DMS153 (cell line): Measurements from ENCODE around the gene GPR149.
"Not testable (repeated sequence)": the region's sequence is repeated elsewhere in the genome, so short reads cannot be mapped to it uniquely, and the experiment has no call there.

ENCODE experiments used
- DNase-seq: peaks from one replicate; lab custom pipeline; 2025; lab: John Stamatoyannopoulos, UW

The GPR149 gene

DNA sequence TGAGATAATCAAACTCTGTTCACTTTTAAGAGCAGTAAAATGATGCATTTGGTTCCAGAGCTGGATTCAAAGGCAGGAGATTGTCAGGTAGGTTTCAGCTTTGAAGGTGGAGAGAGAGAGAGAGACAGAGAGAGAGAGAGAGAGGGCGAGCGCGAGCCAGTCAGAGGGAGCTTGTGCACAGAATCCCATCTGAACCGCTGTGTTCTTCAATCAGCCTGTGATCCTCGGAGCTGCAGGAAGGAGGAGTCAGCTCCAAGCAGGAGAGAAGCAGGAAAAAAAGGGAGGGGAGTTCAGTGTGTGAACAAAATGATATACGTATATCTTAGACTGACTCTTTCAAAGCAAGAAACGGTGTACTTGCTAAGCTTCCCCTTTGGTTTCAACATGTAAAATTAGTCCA, at the start of gene GPR149:
Gene GPR149 (minus strand): TSS at position 177 of the 400 bp plus-strand sequence. CDS start 575 bp downstream, outside the sequence.
- no peak for DNase-seq

GRCh38 chr3:154473769-154474168, 43.8 kb upstream of the GPR149 start:
- no peak for DNase-seq

- no peak for DNase-seq
Observed at GRCh38 chr3:154469585-154469984, 39.6 kb upstream of the GPR149 start.

- DNase-seq: no peak
Observed at GRCh38 chr3:154464440-154465190, 34.6 kb upstream of the GPR149 start.

DNA sequence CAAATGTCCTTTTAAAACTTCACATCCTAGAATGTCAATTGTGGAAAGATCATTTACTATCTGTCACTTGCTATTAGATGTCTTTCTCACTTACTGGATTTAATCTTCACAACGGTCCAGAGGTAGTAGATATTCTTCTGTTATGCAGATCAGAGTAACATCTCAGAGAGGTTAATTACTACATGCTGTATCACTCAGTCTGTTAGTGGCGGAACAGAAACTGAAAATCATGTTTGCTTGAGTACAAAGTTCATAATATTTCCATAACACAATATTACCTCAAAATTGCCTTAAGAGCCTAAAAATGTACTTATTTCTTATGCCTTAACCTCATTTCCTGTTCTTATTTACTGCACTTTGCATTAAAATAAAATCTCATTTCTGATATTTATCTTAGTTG, 28.6 kb upstream of the GPR149 start:
- no peak for DNase-seq

DNA sequence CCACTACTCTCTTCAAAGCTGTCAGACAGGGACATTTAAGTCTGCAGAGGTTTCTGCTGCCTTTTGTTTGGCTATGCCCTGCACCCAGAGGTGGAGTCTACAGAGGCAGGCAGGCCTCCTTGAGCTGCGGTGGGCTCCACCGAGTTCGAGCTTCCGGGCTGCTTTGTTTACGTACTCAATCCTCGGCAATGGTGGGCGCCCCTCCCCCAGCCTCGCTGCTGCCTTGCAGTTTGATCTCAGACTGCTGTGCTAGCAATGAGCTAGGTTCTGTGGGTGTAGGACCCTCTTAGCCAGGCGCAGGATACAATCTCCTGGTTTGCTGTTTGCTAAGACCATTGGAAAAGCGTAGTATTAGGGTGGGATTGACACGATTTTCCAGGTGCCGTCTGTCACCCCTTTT, 9.1 kb upstream of the GPR149 start:
- DNase-seq: not testable (repeated sequence)

GRCh38 chr3:154431043-154431442, 1.1 kb upstream of the GPR149 start:
- no peak for DNase-seq

DNA sequence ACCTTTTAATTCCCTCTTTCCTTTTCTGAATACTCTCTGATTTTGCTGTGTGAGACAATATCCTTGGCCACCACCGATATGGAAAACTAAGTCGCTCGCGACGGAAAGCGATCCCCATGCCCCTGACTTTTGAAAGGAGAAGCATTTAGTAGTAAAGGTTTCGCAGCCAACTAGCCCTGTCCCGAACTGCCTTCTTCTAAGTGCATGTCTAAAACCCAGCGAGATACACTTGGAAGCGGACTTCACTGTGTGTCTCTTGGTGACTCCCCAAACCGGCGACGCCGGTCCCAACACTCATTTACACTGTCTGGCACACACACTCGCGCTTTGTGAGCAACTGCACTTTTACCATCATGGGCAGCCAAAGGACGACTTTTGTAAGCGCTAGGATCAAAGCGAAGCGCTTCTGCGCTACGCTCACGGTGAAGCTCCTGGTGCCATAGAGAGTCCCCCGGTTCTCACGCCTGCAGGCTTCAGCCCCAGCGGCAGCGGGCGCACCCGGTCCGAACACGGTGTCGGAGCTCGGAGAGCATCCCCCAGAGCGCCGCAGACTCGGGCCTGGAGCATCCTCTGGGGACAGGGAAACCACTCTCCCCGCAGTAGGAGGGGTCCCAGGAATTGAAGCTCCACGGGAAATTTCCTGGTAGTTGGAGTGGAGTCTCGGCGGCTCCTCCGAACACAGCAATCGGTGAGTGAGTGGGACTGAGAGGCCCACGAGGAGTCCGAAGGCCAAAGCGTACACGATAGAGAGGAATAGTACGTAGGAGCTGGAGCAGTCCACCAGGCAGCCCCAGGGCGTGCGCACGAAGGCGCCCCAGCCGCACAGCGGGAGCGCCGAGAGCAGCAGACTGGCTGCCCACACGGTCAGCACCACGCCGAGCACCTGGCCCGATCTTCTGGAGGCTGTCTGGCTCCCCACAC, 1.4 kb downstream of the GPR149 start:
- DNase-seq: no peak

- peak; percentile 17 for DNase-seq
Observed at GRCh38 chr3:154427685-154428285, 2.2 kb downstream of the GPR149 start.

DNA sequence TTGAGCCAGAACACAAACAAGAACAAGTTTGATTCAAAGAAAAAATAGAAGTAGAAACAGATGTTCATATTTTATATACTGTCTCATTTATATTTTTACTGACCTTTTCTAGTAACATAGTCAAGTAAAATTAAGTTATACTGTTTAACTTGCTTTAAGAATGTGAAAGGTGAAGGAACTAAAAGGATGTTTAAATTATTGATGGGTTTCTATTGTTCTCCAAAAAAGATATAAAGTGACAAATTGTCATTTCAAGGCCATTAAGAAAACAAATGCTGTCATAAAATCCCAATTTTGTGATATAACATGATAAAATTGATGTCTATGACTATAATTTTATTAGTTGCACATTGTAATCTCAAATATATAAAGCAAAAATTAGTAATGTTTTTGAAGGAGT, 7.3 kb downstream of the GPR149 start:
- no peak for DNase-seq

DNA sequence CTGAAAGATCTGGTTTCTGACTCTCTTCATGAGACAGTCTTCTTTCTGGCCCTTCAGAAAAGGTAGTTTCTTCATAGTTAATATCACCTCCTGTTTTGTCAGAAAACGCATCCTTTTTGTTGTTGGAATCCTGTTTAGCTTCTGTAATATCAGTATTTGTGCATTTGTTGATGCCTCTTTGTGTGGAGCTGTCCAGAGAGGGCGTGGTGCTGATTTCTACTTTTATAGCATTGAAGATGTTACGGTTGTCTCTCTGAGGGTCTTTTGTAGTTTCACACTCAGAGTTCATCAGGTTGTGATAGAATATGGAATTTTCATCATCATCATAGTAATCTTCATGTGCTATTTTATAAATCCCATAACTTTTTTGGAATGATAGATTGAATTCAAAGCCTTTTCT, 8.9 kb downstream of the GPR149 start:
- no peak for DNase-seq

- no peak for DNase-seq
Observed at GRCh38 chr3:154398084-154398967, 31.7 kb downstream of the GPR149 start.

DNA sequence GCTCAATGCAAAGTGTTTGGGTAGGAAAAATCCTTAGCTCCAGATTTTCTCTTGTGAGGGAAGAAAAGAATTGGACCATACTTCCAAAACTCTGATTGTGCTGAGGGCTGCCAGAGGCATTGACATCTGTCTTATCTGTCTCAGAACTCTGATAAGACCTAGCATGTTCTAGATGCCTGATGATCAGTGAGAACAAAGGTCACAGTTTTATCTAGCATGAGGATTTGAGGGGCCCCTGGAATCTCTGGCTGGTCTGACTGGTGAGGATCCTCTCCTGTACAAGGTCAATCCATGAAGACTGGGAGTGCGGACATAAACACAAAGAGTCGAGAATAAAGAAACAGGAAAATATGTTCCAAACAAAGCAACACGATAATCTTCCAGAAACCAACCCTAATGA, 40.1 kb downstream of the GPR149 start:
- DNase-seq: no peak

DNA sequence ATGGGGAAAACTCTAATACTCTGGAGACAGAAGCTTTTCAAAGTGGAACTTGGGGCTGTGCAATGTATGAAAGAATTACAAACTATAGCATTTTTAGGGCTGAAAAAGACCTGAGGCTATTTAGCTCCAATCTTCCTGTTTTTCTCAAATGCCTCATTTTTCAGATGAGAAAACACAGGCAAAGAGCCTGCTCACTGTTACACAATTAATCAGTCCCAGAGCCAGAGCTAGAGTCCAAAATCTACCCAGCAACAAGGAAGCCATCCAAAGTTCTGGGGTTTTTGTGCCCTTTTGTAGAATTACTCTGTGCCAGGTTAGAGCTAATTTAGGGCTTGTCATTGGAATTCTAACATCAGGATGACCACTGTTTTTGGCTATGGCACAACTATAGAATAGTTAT, 45.5 kb downstream of the GPR149 start:
- no peak for DNase-seq

GRCh38 chr3:154378311-154378710, 51.7 kb downstream of the GPR149 start:
- DNase-seq: no peak

DNA sequence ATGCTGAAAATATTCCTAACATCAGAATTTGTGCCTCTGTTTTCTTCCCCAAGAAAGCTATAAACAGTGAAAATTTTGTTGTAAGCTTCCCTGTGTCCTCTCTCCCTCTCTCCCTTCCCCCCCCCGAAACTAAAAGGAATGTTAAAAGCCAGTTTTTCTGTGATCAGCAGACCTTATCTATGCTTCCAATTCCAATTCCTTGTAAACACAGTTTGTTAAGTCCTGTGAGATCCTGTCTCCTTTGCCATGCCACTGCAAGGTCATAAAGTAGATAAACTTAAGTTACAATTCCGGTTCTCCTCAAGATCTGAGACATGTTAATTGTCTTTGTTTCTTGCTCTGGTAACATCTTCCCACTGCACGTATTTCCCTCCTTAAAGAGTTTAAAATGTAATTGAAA, 62.8 kb downstream of the GPR149 start:
- DNase-seq: no peak

GRCh38 chr3:154364849-154365248, 65.1 kb downstream of the GPR149 start:
- no peak for DNase-seq

GRCh38 chr3:154361099-154361498, 68.9 kb downstream of the GPR149 start:
- DNase-seq: no peak

DNA sequence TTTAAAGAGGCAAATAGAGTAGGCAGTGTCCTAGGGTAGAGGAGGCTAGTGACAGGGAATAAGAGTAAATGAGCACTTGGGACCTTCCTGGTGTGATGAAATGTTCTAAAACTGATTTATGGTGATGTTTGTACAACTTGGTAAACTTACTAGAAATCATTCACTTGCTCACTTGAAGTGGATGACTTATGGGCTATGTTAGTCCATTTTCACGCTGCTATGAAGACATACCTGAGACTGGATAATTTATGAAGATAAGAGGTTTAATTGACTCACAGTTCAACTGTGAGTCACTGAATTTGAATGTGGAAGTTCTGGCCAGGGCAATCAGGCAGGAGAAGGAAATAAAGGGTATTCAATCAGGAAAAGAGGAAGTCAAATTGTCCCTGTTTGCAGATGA, 74.0 kb downstream of the GPR149 start:
- DNase-seq: no peak

DNA sequence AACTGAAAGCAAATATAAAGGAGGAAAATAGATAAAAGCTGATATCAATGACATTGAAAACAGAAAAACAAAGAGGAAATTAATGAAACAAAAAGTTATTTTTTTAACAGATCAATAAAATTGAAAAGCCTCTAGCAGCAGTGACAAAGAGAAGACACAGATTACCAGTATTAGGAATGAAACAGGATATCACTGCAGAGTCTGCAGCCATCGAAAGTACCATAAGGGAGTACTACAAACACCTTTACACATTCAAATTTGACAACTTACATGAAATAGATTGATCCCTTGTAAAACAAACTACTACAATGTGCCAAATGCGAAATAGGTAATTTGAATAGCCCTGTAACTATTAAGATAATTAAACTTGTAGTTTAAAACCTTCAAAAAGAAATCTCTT, 80.8 kb downstream of the GPR149 start:
- no peak for DNase-seq

DNA sequence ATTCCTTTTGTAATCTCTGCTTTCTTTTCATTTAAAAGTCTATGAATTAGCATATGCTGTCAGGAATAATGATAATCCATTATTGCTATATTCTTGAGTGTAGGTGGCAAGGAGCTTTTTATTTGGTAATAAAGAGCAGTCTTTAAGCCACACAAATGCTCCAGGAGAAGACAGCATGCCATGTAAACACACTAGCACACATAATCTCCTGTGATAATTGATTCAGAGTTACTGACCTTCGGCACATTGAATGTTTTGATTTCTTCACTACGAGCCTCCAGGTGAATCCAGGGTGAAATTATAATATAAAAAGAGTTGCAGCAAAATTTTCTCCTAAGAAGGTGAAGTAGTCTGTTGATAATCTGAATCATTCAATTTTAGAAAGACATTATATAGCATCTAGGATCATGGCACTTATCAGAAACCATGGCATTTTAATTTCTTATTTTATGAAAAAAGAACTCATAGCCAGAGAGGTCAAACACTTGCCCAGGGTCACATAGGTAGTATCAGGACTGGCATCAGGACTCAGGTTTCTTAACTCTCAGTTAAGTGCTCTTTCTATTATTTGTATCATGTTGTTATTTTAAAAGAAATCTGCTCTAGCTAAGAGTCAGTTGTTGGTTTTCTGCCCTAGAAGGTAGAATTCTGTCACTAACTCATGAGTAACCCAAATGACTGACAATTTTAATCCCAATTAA, 84.4 kb downstream of the GPR149 start:
- DNase-seq: no peak
